Measurements from ENCODE around the gene KCNC2.

DNA sequence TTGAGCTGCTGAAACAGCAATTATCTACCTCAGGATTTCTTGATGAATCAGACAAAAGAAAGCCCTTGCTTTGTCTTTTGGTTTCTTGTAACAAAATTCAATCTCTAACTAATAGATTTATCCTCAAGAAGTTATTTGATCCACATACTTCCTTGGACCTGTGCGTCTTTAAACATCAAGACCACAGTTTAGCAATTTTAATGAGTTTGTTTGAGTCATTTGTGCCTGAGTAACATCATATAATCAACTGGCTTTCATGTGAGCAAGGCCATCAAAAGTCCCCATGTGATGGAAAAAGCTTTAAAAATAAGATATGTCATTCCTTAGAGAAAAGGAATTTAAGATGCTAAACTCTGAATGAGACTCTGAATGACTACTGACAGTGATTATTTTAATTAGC is 52.3 kb downstream of the KCNC2 start:
- TF ChIP-seq, protein P1, sequence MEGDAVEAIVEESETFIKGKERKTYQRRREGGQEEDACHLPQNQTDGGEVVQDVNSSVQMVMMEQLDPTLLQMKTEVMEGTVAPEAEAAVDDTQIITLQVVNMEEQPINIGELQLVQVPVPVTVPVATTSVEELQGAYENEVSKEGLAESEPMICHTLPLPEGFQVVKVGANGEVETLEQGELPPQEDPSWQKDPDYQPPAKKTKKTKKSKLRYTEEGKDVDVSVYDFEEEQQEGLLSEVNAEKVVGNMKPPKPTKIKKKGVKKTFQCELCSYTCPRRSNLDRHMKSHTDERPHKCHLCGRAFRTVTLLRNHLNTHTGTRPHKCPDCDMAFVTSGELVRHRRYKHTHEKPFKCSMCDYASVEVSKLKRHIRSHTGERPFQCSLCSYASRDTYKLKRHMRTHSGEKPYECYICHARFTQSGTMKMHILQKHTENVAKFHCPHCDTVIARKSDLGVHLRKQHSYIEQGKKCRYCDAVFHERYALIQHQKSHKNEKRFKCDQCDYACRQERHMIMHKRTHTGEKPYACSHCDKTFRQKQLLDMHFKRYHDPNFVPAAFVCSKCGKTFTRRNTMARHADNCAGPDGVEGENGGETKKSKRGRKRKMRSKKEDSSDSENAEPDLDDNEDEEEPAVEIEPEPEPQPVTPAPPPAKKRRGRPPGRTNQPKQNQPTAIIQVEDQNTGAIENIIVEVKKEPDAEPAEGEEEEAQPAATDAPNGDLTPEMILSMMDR (conservative IDR thresholded peaks at IDR 0.05): no peak
- TF ChIP-seq ZFX (IDR thresholded peaks at IDR 0.05): no peak
